ENCODE results near the gene KCNAB2. TPM values are rescaled to one million over a fixed set of nuclear protein-coding genes. Genes with fewer than 3 reads are reported as not detected.

Gene KCNAB2
- polyA plus RNA-seq, 3 donors: 11.5 to 178 (median 22.7) TPM

- Histone ChIP-seq H3K9me3 (replicated peaks in 1 of 2; ENCODE audit: control insufficient read depth in 1 of 2, insufficient read depth in 1 of 2, low read length in 2 of 2) (no peaks in the 10 kb centered on the region), H3K36me3 (replicated peaks in 1 of 2; ENCODE audit: control insufficient read depth in 1 of 2, insufficient read depth in 2 of 2, low read length in 2 of 2) (peaks cover 0 to 12% of the 10 kb centered on the region in 2 donors), H3K9ac (ENCODE audit: insufficient read depth, low read length, poor library complexity, severe bottlenecking) (no peak overlapping the region), H3K4me3 (replicated peaks in 1 of 3; ENCODE audit: low read depth in 2 of 3, low read length in 3 of 3) (no peak overlapping the region), H4K20me1 (ENCODE audit: insufficient read depth, low read length) (no peaks in the 10 kb centered on the region), H3K4me2 (replicated peaks; ENCODE audit: extremely low read depth, low read length, poor library complexity, severe bottlenecking) (no peak overlapping the region), H2AFZ (ENCODE audit: insufficient read depth, low read depth, low read length, poor library complexity, severe bottlenecking) (no peak overlapping the region), H3K27ac (ENCODE audit: low read depth in 1 of 2, low read length in 2 of 2) (no peak overlapping the region), H3K4me1 (ENCODE audit: control insufficient read depth in 1 of 2, insufficient read depth in 2 of 2, low read length in 2 of 2) (peaks cover 13 to 18% of the 10 kb centered on the region in 2 donors), H3K27me3 (ENCODE audit: control insufficient read depth in 2 of 2, insufficient read depth in 2 of 2, low read length in 2 of 2) (no peaks in the 10 kb centered on the region), H3K79me2 (ENCODE audit: insufficient read depth, low read length) (no peaks in the 10 kb centered on the region)
- no peak overlapping the region for H3K4me3 Mint-ChIP-seq
- peaks cover 17 to 26% of the 10 kb centered on the region in 2 donors for H3K36me3 Mint-ChIP-seq
- no peak for TF ChIP-seq CTCF (IDR thresholded peaks at IDR 0.05)
- peaks cover 0 to 6% (median 0%) of the 10 kb centered on the region in 7 donors for H3K9me3 Mint-ChIP-seq
- H3K4me1 Mint-ChIP-seq: peaks cover 15% of the 10 kb centered on the region
- peaks cover 0 to 3% (median 2%) of the 10 kb centered on the region in 3 donors for H3K27me3 Mint-ChIP-seq (ENCODE audit: low read depth in 3 of 3)
- intact Hi-C loops (cut with micrococcal nuclease): no loop called here
- DNase-seq: no peak
- WGBS (ENCODE audit: insufficient coverage): 95% methylated on average over 14 of the region's 15 CpGs
- peak overlapping the region in 1 of 7 donors; percentile 11 for H3K27ac Mint-ChIP-seq
These were observed 26.4 kb upstream of the KCNAB2 start for GRCh38 chr1:6019166-6019845.

GRCh38 chr1:6022193-6022592 lies 23.5 kb upstream of the KCNAB2 start:
- no peak overlapping the region for H3K4me3 Mint-ChIP-seq
- peaks cover 26% of the 10 kb centered on the region for H3K79me2 ChIP-seq (ENCODE audit: insufficient read depth, low read length)
- no peak overlapping the region for H3K4me3 ChIP-seq (replicated peaks in 1 of 3; ENCODE audit: low read depth in 2 of 3, low read length in 3 of 3)

More at GRCh38 chr1:6022193-6022592, 23.5 kb upstream of the KCNAB2 start:
- Histone ChIP-seq H2AFZ (ENCODE audit: insufficient read depth, low read depth, low read length, poor library complexity, severe bottlenecking) (no peak overlapping the region), H4K20me1 (ENCODE audit: insufficient read depth, low read length) (peaks cover 9% of the 10 kb centered on the region), H3K27me3 (ENCODE audit: control insufficient read depth in 2 of 2, insufficient read depth in 2 of 2, low read length in 2 of 2) (no peaks in the 10 kb centered on the region), H3K9ac (ENCODE audit: insufficient read depth, low read length, poor library complexity, severe bottlenecking) (no peak overlapping the region), H3K36me3 (replicated peaks in 1 of 2; ENCODE audit: control insufficient read depth in 1 of 2, insufficient read depth in 2 of 2, low read length in 2 of 2) (peaks cover 0 to 6% of the 10 kb centered on the region in 2 donors), H3K4me1 (ENCODE audit: control insufficient read depth in 1 of 2, insufficient read depth in 2 of 2, low read length in 2 of 2) (peaks cover 19 to 24% of the 10 kb centered on the region in 2 donors), H3K4me2 (replicated peaks; ENCODE audit: extremely low read depth, low read length, poor library complexity, severe bottlenecking) (no peak overlapping the region), H3K9me3 (replicated peaks in 1 of 2; ENCODE audit: control insufficient read depth in 1 of 2, insufficient read depth in 1 of 2, low read length in 2 of 2) (no peaks in the 10 kb centered on the region), H3K27ac (ENCODE audit: low read depth in 1 of 2, low read length in 2 of 2) (no peak overlapping the region)
- DNase-seq: no peak
- H3K4me1 Mint-ChIP-seq: peaks cover 14% of the 10 kb centered on the region
- WGBS (ENCODE audit: insufficient coverage): 100% methylated on average over 3 of the region's 4 CpGs
- H3K36me3 Mint-ChIP-seq: peaks cover 17 to 19% of the 10 kb centered on the region in 2 donors
- intact Hi-C loops (cut with micrococcal nuclease): no loop called here
- H3K9me3 Mint-ChIP-seq: peaks cover 0 to 6% (median 0%) of the 10 kb centered on the region in 7 donors
- H3K27ac Mint-ChIP-seq: peak overlapping the region in 1 of 7 donors; percentile 1
- TF ChIP-seq CTCF (IDR thresholded peaks at IDR 0.05): no peak
- H3K27me3 Mint-ChIP-seq (ENCODE audit: low read depth in 3 of 3): peaks cover 0 to 2% (median 1%) of the 10 kb centered on the region in 3 donors
